Immature natural killer cell (primary cell): Measurements from ENCODE around the gene PSG1. TPM values are rescaled to one million over a fixed set of nuclear protein-coding genes. Genes with fewer than 3 reads are reported as not detected.
"Not testable (repeated sequence)": the region's sequence is repeated elsewhere in the genome, so short reads cannot be mapped to it uniquely, and the experiment has no call there.

Source experiments
- DNase-seq, 3 donors: peaks; one replicate each; pipeline ENCODE4 v3.0.0; 2022; ENCODE audit warnings: mixed read lengths in 1 of 3
- H3K27ac Mint-ChIP-seq, 6 donors: one replicate each; pipeline ENCODE4 v1.8.0; 2020; ENCODE audit warnings: mixed read lengths in 6 of 6, mild to moderate bottlenecking in 5 of 6, inconsistent platforms in 4 of 6, moderate library complexity in 3 of 6
- H3K27me3 Mint-ChIP-seq, 3 donors: one replicate each; pipeline ENCODE4 v1.8.0; 2020 to 2021; ENCODE audit warnings: low read depth in 3 of 3, mild to moderate bottlenecking in 3 of 3, mixed read lengths in 3 of 3, moderate library complexity in 3 of 3, inconsistent platforms in 1 of 3
- H3K36me3 Mint-ChIP-seq, 3 donors: one replicate each; pipeline ENCODE4 v1.8.0; 2020; ENCODE audit warnings: mixed read lengths in 3 of 3, inconsistent platforms in 2 of 3, mild to moderate bottlenecking in 2 of 3
- H3K4me1 Mint-ChIP-seq, 2 donors: one replicate each; pipeline ENCODE4 v1.8.0; 2020; ENCODE audit warnings: inconsistent platforms in 2 of 2, mild to moderate bottlenecking in 2 of 2, mixed read lengths in 2 of 2, moderate library complexity in 1 of 2
- H3K4me3 Mint-ChIP-seq, 5 donors: one replicate each; pipeline ENCODE4 v1.8.0; 2020; ENCODE audit warnings: mild to moderate bottlenecking in 5 of 5, mixed read lengths in 5 of 5, inconsistent platforms in 3 of 5, moderate library complexity in 3 of 5
- H3K9me3 Mint-ChIP-seq, 6 donors: one replicate each; pipeline ENCODE4 v1.8.0; 2020; ENCODE audit warnings: mild to moderate bottlenecking in 6 of 6, mixed read lengths in 6 of 6, inconsistent platforms in 4 of 6, moderate library complexity in 3 of 6
- polyA plus RNA-seq, 3 donors: library from polyadenylated mRNA; unstranded; fragments of 300-500 nt; fragmentation: Illumina TruSeq; gene quantifications; one replicate each; pipeline ENCODE4 v1.2.3, GENCODE V29; 2021

The PSG1 gene
- polyA plus RNA-seq = not detected

- Mint-ChIP-seq H3K4me1 (no peaks in the 10 kb centered on the region), H3K27ac (no peak within 1 kb of the TSS), H3K9me3 (no peaks in the 10 kb centered on the region), H3K36me3 (no peaks in the 10 kb centered on the region), H3K27me3 (peaks cover 1 to 7% (median 4%) of the 10 kb centered on the region in 3 donors), H3K4me3 (no peak within 1 kb of the TSS)
- no peak for DNase-seq
Observed at GRCh38 chr19:42879613-42880012, at the start of gene PSG1. TSS of gene PSG1 (minus strand) at chr19:42879713. CDS start at chr19:42879581, 132 bp downstream.

- H3K36me3 Mint-ChIP-seq = no peaks in the 10 kb centered on the region
- H3K27ac Mint-ChIP-seq = no peak overlapping the region
- H3K27me3 Mint-ChIP-seq = peaks cover 2% of the 10 kb centered on the region in 3 donors
- H3K4me1 Mint-ChIP-seq = no peaks in the 10 kb centered on the region
- H3K4me3 Mint-ChIP-seq = no peak overlapping the region
- no peak for DNase-seq
- peaks cover 0 to 1% (median 0%) of the 10 kb centered on the region in 6 donors for H3K9me3 Mint-ChIP-seq
Observed at GRCh38 chr19:42928896-42929295, 49.4 kb upstream of the PSG1 start.

- H3K9me3 Mint-ChIP-seq = no peaks in the 10 kb centered on the region
- no peaks in the 10 kb centered on the region for H3K4me1 Mint-ChIP-seq
- H3K27ac Mint-ChIP-seq = no peak overlapping the region
- H3K36me3 Mint-ChIP-seq = no peaks in the 10 kb centered on the region
- DNase-seq = no peak
- peaks cover 2 to 5% (median 2%) of the 10 kb centered on the region in 3 donors for H3K27me3 Mint-ChIP-seq
- H3K4me3 Mint-ChIP-seq = no peak overlapping the region
Observed at GRCh38 chr19:42926781-42927180, 47.3 kb upstream of the PSG1 start.

GRCh38 chr19:42923106-42923505, 43.6 kb upstream of the PSG1 start:
- not testable (repeated sequence) for H3K9me3 Mint-ChIP-seq, H3K36me3 Mint-ChIP-seq, H3K27me3 Mint-ChIP-seq, H3K27ac Mint-ChIP-seq, H3K4me1 Mint-ChIP-seq, H3K4me3 Mint-ChIP-seq, DNase-seq

GRCh38 chr19:42920971-42921370, 41.5 kb upstream of the PSG1 start:
- not testable (repeated sequence) for H3K9me3 Mint-ChIP-seq, H3K4me3 Mint-ChIP-seq, H3K4me1 Mint-ChIP-seq, DNase-seq, H3K36me3 Mint-ChIP-seq, H3K27me3 Mint-ChIP-seq, H3K27ac Mint-ChIP-seq

- no peak overlapping the region for H3K27ac Mint-ChIP-seq
- H3K27me3 Mint-ChIP-seq = peaks cover 0 to 7% (median 4%) of the 10 kb centered on the region in 3 donors
- H3K9me3 Mint-ChIP-seq = no peaks in the 10 kb centered on the region
- no peak for DNase-seq
- no peak overlapping the region for H3K4me3 Mint-ChIP-seq
- H3K4me1 Mint-ChIP-seq = no peaks in the 10 kb centered on the region
- H3K36me3 Mint-ChIP-seq = no peaks in the 10 kb centered on the region
Observed at GRCh38 chr19:42919757-42920079, 40.2 kb upstream of the PSG1 start.

- not testable (repeated sequence) for H3K9me3 Mint-ChIP-seq, H3K4me1 Mint-ChIP-seq, H3K36me3 Mint-ChIP-seq, H3K27me3 Mint-ChIP-seq, DNase-seq, H3K27ac Mint-ChIP-seq, H3K4me3 Mint-ChIP-seq
Observed at GRCh38 chr19:42919070-42919756, 39.7 kb upstream of the PSG1 start.

GRCh38 chr19:42918377-42919069, 39.0 kb upstream of the PSG1 start:
- not testable (repeated sequence) for H3K27ac Mint-ChIP-seq, H3K36me3 Mint-ChIP-seq, H3K4me3 Mint-ChIP-seq, H3K9me3 Mint-ChIP-seq, H3K27me3 Mint-ChIP-seq, DNase-seq, H3K4me1 Mint-ChIP-seq

- H3K27ac Mint-ChIP-seq = peak within 1 kb of the TSS in 1 of 6 donors; percentile 27
- not testable (repeated sequence) for DNase-seq, H3K4me3 Mint-ChIP-seq, H3K4me1 Mint-ChIP-seq, H3K9me3 Mint-ChIP-seq, H3K27me3 Mint-ChIP-seq, H3K36me3 Mint-ChIP-seq
Observed at GRCh38 chr19:42917634-42918033, 38.1 kb upstream of the PSG1 start, which contains the start of gene PSG6. TSS of gene PSG6 (minus strand) at chr19:42917894. CDS start at chr19:42917792, 102 bp downstream.

- H3K27me3 Mint-ChIP-seq, H3K4me3 Mint-ChIP-seq, H3K4me1 Mint-ChIP-seq, H3K9me3 Mint-ChIP-seq, DNase-seq, H3K36me3 Mint-ChIP-seq: not testable (repeated sequence)
- H3K27ac Mint-ChIP-seq = peak overlapping the region in 1 of 6 donors; percentile 27
Observed at GRCh38 chr19:42916931-42917330, 37.4 kb upstream of the PSG1 start.

GRCh38 chr19:42913516-42913915, 34.0 kb upstream of the PSG1 start:
- H3K9me3 Mint-ChIP-seq, H3K4me3 Mint-ChIP-seq, DNase-seq, H3K36me3 Mint-ChIP-seq, H3K27ac Mint-ChIP-seq, H3K4me1 Mint-ChIP-seq, H3K27me3 Mint-ChIP-seq: not testable (repeated sequence)

- H3K9me3 Mint-ChIP-seq, DNase-seq, H3K36me3 Mint-ChIP-seq, H3K4me3 Mint-ChIP-seq, H3K4me1 Mint-ChIP-seq, H3K27me3 Mint-ChIP-seq, H3K27ac Mint-ChIP-seq: not testable (repeated sequence)
Observed at GRCh38 chr19:42912941-42913340, 33.4 kb upstream of the PSG1 start.

GRCh38 chr19:42911731-42912130, 32.2 kb upstream of the PSG1 start:
- not testable (repeated sequence) for H3K4me1 Mint-ChIP-seq, H3K27ac Mint-ChIP-seq, DNase-seq, H3K9me3 Mint-ChIP-seq, H3K4me3 Mint-ChIP-seq, H3K27me3 Mint-ChIP-seq, H3K36me3 Mint-ChIP-seq

- H3K4me1 Mint-ChIP-seq, H3K9me3 Mint-ChIP-seq, H3K36me3 Mint-ChIP-seq, H3K27ac Mint-ChIP-seq, H3K27me3 Mint-ChIP-seq, H3K4me3 Mint-ChIP-seq, DNase-seq: not testable (repeated sequence)
Observed at GRCh38 chr19:42906162-42906561, 26.6 kb upstream of the PSG1 start.

- not testable (repeated sequence) for H3K27ac Mint-ChIP-seq, DNase-seq, H3K9me3 Mint-ChIP-seq, H3K4me3 Mint-ChIP-seq, H3K36me3 Mint-ChIP-seq, H3K4me1 Mint-ChIP-seq
- peaks cover 5 to 11% (median 5%) of the 10 kb centered on the region in 3 donors for H3K27me3 Mint-ChIP-seq
Observed at GRCh38 chr19:42900561-42900960, 21.0 kb upstream of the PSG1 start.
